ENCODE results near the gene SLC5A11. TPM values are rescaled to one million over a fixed set of nuclear protein-coding genes. Genes with fewer than 3 reads are reported as not detected.

Gene SLC5A11
- total RNA-seq, 1 experiment from 2014 or later: not detected

DNA sequence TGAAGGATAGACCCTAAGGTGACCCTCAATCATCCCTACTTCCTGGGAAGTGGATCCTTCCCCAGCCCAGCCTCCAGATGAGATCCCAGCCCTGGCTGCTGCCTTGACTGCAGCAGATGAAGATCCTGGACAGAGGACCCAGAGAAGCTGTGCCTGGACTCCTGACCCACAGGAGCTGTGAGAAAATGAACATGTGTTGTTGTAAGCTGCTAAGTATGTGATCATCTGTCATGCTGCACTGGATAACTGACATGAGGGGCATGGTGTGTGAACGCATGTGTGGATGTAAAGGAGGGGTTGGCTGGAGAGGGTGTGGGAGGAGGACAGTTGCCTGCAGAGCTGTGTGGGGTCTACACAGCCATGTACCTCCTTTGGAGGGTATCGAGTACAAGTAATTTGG, 69.3 kb downstream of the SLC5A11 start:
- Mint-ChIP-seq H3K27ac (no peak overlapping the region), H3K36me3 (0 out of 2 replicates have a peak, but pooled peaks cover 8% of the 10 kb centered on the region), H3K9me3 (peaks cover 4% of the 10 kb centered on the region; the same call in 1 of the 2 replicates), H3K27me3 (ENCODE audit: low read depth) (no peaks in the 10 kb centered on the region), H3K4me3 (no peak overlapping the region), H3K4me1 (peaks cover 8% of the 10 kb centered on the region)
- TF ChIP-seq, protein P1, sequence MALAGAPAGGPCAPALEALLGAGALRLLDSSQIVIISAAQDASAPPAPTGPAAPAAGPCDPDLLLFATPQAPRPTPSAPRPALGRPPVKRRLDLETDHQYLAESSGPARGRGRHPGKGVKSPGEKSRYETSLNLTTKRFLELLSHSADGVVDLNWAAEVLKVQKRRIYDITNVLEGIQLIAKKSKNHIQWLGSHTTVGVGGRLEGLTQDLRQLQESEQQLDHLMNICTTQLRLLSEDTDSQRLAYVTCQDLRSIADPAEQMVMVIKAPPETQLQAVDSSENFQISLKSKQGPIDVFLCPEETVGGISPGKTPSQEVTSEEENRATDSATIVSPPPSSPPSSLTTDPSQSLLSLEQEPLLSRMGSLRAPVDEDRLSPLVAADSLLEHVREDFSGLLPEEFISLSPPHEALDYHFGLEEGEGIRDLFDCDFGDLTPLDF (CRISPR knock-in tag; IDR thresholded peaks at IDR 0.05): no peak
- no peak for TF ChIP-seq CREB1 (CRISPR knock-in tag; IDR thresholded peaks at IDR 0.05)
- TF ChIP-seq, protein P2, sequence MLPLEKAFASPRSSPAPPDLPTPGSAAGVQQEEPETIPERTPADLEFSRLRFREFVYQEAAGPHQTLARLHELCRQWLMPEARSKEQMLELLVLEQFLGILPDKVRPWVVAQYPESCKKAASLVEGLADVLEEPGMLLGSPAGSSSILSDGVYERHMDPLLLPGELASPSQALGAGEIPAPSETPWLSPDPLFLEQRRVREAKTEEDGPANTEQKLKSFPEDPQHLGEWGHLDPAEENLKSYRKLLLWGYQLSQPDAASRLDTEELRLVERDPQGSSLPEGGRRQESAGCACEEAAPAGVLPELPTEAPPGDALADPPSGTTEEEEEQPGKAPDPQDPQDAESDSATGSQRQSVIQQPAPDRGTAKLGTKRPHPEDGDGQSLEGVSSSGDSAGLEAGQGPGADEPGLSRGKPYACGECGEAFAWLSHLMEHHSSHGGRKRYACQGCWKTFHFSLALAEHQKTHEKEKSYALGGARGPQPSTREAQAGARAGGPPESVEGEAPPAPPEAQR (CRISPR knock-in tag; IDR thresholded peaks at IDR 0.05): no peak
- TF ChIP-seq, protein P3, sequence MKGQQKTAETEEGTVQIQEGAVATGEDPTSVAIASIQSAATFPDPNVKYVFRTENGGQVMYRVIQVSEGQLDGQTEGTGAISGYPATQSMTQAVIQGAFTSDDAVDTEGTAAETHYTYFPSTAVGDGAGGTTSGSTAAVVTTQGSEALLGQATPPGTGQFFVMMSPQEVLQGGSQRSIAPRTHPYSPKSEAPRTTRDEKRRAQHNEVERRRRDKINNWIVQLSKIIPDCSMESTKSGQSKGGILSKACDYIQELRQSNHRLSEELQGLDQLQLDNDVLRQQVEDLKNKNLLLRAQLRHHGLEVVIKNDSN (CRISPR knock-in tag; IDR thresholded peaks at IDR 0.05): no peak
- TF ChIP-seq SP1 (CRISPR knock-in tag; conservative IDR thresholded peaks at IDR 0.05): no peak
- TF ChIP-seq RELA (CRISPR knock-in tag; IDR thresholded peaks at IDR 0.05; ENCODE audit: borderline replicate concordance): no peak
- TF ChIP-seq TP53 (CRISPR knock-in tag; IDR thresholded peaks at IDR 0.05): no peak
- TF ChIP-seq, protein P4, sequence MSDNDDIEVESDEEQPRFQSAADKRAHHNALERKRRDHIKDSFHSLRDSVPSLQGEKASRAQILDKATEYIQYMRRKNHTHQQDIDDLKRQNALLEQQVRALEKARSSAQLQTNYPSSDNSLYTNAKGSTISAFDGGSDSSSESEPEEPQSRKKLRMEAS (CRISPR knock-in tag; IDR thresholded peaks at IDR 0.05): no peak
- TF ChIP-seq, protein P5, sequence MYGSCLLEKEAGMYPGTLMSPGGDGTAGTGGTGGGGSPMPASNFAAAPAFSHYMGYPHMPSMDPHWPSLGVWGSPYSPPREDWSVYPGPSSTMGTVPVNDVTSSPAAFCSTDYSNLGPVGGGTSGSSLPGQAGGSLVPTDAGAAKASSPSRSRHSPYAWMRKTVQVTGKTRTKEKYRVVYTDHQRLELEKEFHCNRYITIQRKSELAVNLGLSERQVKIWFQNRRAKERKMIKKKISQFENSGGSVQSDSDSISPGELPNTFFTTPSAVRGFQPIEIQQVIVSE (CRISPR knock-in tag; IDR thresholded peaks at IDR 0.05; ENCODE audit: borderline replicate concordance): no peak
- TF ChIP-seq, protein P6, sequence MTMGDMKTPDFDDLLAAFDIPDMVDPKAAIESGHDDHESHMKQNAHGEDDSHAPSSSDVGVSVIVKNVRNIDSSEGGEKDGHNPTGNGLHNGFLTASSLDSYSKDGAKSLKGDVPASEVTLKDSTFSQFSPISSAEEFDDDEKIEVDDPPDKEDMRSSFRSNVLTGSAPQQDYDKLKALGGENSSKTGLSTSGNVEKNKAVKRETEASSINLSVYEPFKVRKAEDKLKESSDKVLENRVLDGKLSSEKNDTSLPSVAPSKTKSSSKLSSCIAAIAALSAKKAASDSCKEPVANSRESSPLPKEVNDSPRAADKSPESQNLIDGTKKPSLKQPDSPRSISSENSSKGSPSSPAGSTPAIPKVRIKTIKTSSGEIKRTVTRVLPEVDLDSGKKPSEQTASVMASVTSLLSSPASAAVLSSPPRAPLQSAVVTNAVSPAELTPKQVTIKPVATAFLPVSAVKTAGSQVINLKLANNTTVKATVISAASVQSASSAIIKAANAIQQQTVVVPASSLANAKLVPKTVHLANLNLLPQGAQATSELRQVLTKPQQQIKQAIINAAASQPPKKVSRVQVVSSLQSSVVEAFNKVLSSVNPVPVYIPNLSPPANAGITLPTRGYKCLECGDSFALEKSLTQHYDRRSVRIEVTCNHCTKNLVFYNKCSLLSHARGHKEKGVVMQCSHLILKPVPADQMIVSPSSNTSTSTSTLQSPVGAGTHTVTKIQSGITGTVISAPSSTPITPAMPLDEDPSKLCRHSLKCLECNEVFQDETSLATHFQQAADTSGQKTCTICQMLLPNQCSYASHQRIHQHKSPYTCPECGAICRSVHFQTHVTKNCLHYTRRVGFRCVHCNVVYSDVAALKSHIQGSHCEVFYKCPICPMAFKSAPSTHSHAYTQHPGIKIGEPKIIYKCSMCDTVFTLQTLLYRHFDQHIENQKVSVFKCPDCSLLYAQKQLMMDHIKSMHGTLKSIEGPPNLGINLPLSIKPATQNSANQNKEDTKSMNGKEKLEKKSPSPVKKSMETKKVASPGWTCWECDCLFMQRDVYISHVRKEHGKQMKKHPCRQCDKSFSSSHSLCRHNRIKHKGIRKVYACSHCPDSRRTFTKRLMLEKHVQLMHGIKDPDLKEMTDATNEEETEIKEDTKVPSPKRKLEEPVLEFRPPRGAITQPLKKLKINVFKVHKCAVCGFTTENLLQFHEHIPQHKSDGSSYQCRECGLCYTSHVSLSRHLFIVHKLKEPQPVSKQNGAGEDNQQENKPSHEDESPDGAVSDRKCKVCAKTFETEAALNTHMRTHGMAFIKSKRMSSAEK (CRISPR knock-in tag; IDR thresholded peaks at IDR 0.05; ENCODE audit: borderline replicate concordance): no peak
- TF ChIP-seq, protein P7, sequence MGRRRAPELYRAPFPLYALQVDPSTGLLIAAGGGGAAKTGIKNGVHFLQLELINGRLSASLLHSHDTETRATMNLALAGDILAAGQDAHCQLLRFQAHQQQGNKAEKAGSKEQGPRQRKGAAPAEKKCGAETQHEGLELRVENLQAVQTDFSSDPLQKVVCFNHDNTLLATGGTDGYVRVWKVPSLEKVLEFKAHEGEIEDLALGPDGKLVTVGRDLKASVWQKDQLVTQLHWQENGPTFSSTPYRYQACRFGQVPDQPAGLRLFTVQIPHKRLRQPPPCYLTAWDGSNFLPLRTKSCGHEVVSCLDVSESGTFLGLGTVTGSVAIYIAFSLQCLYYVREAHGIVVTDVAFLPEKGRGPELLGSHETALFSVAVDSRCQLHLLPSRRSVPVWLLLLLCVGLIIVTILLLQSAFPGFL (CRISPR knock-in tag; IDR thresholded peaks at IDR 0.05; ENCODE audit: borderline replicate concordance): no peak
- no peak for TF ChIP-seq ESRRA (CRISPR knock-in tag; IDR thresholded peaks at IDR 0.05; ENCODE audit: borderline replicate concordance)
- no peak for TF ChIP-seq ZNF396 (CRISPR knock-in tag; IDR thresholded peaks at IDR 0.05; ENCODE audit: borderline replicate concordance)
- TF ChIP-seq, protein P8, sequence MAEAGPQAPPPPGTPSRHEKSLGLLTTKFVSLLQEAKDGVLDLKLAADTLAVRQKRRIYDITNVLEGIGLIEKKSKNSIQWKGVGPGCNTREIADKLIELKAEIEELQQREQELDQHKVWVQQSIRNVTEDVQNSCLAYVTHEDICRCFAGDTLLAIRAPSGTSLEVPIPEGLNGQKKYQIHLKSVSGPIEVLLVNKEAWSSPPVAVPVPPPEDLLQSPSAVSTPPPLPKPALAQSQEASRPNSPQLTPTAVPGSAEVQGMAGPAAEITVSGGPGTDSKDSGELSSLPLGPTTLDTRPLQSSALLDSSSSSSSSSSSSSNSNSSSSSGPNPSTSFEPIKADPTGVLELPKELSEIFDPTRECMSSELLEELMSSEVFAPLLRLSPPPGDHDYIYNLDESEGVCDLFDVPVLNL (CRISPR knock-in tag; IDR thresholded peaks at IDR 0.05; ENCODE audit: borderline replicate concordance, low read depth): no peak
- TF ChIP-seq ZNF416 (CRISPR knock-in tag; IDR thresholded peaks at IDR 0.05): no peak
- TF ChIP-seq, protein P9, sequence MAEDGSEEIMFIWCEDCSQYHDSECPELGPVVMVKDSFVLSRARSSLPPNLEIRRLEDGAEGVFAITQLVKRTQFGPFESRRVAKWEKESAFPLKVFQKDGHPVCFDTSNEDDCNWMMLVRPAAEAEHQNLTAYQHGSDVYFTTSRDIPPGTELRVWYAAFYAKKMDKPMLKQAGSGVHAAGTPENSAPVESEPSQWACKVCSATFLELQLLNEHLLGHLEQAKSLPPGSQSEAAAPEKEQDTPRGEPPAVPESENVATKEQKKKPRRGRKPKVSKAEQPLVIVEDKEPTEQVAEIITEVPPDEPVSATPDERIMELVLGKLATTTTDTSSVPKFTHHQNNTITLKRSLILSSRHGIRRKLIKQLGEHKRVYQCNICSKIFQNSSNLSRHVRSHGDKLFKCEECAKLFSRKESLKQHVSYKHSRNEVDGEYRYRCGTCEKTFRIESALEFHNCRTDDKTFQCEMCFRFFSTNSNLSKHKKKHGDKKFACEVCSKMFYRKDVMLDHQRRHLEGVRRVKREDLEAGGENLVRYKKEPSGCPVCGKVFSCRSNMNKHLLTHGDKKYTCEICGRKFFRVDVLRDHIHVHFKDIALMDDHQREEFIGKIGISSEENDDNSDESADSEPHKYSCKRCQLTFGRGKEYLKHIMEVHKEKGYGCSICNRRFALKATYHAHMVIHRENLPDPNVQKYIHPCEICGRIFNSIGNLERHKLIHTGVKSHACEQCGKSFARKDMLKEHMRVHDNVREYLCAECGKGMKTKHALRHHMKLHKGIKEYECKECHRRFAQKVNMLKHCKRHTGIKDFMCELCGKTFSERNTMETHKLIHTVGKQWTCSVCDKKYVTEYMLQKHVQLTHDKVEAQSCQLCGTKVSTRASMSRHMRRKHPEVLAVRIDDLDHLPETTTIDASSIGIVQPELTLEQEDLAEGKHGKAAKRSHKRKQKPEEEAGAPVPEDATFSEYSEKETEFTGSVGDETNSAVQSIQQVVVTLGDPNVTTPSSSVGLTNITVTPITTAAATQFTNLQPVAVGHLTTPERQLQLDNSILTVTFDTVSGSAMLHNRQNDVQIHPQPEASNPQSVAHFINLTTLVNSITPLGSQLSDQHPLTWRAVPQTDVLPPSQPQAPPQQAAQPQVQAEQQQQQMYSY (CRISPR knock-in tag; IDR thresholded peaks at IDR 0.05): no peak
- TF ChIP-seq PRRX2 (CRISPR knock-in tag; IDR thresholded peaks at IDR 0.05): no peak
- no peak for TF ChIP-seq ZNF317 (CRISPR knock-in tag; IDR thresholded peaks at IDR 0.05; ENCODE audit: borderline replicate concordance, low read depth)
- no peak for TF ChIP-seq NFYB (CRISPR knock-in tag; conservative IDR thresholded peaks at IDR 0.05; ENCODE audit: low read depth)
- CTCF ChIA-PET: interaction anchor here (0.8 to 2.6 kb wide), 2 partner anchors 9 to 80 kb away, joined by 5 to 15 read pairs; no protein-coding TSS in a partner anchor
- DNase-seq (ENCODE audit: low spot score): no peak
- POLR2A ChIA-PET: no interaction called here
- no peak for ATAC-seq

Data from WTC11 (cell line).